HG03196 (cell line): ENCODE data around the gene DDA1.
"Not testable (repeated sequence)": the region's sequence is repeated elsewhere in the genome, so short reads cannot be mapped to it uniquely, and the experiment has no call there.

Source experiments
- ATAC-seq: cut with Tn5 transposase; IDR thresholded peaks from one replicate; pipeline ENCODE4 v1.9.1; 2021; ENCODE audit not compliant: unreplicated experiment

Gene DDA1

DNA sequence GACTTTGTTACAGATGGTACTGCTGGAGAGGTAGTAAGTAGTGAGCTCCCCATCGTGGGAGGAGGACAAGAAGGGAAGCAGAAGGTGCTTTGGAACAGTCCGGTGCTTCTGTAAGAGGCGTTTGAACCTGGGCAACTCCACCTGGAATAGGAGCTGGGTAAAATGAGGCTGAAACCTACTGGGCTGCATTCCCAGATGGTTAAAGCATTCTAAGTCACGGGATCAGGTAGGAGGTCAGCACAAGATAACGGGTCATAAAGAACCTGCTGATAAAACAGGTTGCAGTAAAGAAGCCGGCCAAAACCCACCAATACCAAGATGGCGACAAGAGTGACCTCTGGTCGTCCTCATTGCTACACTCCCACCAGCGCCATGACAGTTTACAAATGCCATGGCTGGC is 22.6 kb upstream of the DDA1 start:
- ATAC-seq = no peak

DNA sequence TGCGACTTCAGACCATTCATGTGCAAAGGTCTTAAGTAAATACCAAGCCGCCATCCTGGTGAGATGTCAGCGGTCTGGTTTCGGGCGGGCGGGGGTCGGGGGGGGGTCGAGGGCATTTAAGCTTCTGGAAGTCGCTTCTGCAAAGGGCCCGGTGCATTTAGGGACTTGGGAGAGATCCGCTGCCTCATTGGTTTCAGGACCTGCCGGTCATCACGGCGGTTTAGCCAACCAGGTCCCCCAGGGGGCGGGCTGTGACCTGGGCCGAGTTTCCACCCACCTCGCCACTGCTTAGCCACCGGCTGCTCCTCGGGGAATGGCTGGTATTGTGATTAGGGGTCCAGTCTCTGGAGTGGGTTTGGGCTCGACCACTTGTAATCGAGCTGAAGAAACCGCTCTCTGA is 19.9 kb upstream of the DDA1 start:
- ATAC-seq = no peak

DNA sequence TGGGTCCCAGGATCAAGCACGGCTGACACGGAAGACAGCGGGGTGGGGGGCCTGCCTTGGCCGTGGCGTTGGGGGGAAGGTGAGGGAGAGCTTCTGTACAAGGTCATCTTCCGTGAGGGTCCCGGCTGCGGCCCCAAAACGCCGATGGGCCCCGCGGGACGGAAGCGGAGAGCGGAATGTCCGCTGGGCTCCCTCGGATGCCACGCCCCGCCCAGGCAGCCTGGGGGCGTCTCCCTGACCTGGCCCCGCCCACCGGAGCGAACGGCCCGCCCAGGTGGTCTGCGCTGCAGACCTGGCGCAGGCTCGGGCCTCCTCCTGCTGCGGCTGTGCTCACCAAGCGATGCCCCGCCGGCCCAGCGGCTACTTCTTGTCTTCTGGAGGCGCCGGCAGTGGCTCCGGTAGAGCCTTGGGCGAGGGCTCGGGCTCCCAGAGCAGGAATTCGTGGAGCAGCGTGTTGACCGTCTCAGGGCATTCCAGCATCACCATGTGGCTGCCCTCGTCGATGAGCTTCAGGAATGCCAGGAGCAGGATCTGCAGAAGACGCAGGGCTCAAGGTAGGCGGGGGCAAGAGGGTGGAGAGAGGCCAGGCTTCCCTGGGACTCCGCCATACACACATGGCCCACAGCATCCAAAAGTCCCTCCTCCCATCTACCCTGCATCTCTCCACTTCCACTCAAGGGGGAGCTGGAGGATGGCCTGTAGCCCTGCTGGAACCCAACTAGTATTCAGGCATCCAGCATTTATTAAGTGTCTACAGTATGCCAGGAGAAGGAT is 16.9 kb upstream of the DDA1 start:
- peak; percentile 76 for ATAC-seq

DNA sequence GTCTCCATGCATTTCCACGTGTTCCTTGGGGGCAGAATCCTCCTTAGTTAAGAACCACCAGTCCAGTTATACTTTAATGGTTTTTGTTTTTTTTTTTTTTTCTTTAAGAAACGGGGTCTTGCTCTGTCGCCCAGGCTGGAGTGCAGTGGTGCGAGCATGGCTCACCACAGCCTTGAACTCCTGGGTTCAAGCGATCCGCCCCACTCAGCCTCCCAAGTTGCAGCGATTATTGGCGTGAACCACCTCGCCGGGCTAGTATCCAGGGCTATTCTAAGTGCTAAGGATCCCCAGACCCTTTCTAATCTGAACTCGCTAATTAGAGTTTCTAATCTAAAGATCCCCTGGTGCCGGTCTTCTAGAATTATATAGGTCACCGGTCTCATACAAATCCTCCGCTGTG is 15.8 kb upstream of the DDA1 start:
- ATAC-seq = no peak

DNA sequence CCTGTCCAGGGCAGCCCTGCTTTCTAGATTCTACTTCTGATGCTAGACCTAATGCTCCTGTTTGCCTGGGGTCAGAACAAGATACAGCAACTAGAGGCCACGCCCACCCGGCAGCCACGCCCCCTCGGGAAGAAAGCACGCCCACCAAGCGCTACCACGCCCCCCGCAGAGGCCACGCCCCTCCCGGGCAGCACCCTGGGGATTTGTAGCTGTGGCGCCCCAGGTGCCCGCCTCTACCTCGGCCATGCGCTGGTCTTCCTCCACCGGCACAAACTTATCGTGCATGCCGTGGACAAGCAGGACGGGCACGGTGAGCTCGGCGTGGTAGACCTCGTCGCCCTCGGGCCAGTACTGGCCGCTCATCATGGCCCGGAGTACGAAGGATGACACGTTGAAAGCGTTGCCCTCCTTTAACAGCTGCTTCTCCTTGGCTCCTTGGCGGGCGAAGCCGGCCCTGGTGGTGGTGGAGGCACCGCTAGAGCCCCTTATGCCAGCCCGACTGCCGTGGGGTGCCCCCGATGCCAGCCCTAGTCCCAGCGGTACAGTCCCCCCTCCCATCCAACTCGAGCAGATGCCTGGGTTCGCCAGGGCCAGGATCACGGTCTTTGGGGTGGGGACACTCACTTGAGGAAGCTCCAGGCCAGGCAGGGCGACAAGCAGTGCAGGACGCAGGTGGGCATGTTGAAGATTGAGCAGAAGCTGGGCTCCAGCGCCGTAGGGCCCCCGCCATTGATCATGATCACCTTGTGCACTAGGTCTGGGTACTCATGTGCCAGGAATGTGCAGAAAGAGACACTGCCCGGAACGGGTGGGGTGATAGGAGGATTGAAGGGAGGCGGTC is 15.1 kb upstream of the DDA1 start:
- no peak for ATAC-seq

DNA sequence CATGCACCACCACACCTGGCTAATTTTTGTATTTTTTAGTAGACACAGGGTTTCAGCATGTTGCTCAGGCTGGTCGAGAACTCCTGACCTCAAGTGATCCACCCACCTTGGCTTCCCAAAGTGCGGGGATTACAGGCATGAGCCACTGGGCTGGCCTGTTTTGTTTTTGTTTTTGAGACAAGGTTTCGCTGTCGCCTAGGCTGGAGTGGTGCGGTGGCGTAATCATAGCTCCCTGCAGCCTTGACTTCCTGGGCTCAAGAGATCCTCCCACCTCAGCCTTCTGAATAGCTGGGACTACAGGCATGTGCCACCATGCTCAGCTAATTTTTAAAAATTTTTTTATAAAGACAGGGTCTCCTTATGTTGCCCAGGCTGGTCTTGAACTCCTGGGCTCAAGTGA is 13.8 kb upstream of the DDA1 start:
- not testable (repeated sequence) for ATAC-seq

DNA sequence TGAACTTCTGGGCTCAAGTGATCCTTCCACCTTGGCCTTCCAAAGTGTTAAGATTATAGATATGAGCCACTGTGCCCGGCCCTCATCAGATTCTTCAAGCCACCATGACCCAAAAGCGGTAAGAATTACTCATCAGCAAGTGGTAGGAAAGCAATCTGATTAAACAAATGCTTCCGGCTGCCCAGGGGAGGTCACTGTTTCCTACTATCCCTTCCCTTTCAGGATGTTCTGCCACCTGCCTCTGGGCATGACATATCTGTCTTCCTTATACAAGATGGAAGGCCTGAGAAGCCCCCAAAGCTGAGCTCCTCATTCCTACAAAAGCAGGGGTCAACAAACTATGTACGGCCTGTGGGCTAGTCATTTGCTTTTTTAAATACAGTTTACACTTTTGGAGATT is 13.1 kb upstream of the DDA1 start:
- no peak for ATAC-seq

DNA sequence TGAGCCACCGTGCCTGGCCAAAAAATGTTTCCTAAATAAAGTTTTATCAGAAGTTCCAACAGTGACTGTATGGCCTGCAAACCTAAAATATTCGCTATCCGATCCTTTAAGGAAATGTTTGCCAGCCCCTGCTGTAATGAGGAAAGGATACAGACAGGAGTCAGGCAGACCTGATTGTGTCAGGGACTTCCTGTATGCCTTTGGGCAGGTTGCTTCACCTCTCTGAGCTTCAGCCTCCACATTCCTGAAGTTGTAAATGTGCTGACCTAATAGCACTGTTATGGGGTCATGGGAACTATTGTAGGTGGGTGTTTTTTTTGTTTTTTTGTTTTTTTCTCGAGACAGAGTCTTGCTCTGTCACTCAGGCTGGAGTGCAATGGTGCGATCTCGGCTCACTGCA is 12.4 kb upstream of the DDA1 start:
- ATAC-seq = no peak

DNA sequence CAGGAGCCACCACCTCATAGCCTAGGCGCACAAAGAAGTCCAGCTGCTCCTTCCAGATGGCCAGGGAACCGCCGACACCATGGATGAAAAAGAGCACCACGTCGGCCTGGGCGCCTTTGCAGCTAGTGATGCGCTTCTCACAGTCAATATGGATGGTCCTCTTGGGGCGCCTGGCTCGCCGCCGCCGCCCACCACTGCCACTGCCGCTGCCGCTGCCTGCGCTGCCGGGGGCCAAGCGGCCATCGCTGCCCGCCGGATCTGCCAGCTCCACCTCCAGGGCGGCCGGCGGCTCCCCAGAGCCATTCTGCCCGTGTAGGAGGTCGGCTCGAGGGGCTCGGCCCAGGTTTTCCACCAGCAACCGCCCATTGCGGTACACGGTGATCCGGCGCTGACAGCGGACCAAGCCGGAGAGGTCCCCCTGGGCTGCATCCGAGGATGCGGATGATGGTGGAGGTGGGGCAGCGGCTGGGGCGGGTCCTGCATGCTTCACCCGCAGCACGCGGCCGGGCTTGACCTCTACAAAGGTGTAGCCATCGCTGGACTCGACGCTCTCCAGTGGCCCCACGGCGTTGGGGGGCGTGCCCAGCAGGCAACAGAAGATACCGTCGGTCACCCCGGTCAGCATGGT is 8.3 kb upstream of the DDA1 start:
- ATAC-seq = no peak

DNA sequence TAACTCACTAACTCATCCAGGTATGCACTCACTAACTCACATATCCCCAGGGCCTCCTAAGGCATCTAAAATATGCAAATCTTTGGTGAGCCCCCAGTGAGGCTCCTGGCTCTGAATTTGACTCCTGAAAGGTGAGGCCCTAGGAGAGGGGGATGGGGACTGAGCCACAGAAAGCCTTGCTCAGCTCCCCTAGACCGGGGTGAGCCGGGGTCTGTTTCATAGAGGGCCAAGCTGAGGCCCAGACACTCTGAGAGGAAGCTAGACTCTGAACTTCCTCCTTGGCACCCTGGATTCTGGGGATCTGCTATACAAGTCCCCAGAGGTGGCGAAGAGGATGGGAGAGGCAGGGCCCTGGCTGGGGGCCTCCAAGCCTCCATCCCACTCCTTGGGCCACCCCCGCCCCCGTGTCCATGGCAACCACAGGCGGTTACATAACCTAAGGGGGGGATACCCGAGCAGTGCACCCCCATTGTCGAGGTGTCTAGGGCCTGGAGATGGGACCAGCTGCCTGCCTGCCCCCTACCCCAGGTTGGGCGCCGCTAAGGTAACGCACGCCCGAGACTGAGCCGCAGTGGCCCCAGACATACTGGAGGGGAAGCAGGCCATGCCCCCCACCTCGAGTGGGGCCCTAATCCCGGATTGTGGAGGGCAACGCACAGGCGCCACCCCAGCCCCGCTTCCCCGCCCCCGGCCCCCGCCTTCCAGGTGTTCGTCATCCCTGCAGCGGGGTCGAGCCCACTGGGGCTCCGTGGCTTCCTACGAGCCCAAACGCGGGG is 6.8 kb upstream of the DDA1 start:
- ATAC-seq = no peak

DNA sequence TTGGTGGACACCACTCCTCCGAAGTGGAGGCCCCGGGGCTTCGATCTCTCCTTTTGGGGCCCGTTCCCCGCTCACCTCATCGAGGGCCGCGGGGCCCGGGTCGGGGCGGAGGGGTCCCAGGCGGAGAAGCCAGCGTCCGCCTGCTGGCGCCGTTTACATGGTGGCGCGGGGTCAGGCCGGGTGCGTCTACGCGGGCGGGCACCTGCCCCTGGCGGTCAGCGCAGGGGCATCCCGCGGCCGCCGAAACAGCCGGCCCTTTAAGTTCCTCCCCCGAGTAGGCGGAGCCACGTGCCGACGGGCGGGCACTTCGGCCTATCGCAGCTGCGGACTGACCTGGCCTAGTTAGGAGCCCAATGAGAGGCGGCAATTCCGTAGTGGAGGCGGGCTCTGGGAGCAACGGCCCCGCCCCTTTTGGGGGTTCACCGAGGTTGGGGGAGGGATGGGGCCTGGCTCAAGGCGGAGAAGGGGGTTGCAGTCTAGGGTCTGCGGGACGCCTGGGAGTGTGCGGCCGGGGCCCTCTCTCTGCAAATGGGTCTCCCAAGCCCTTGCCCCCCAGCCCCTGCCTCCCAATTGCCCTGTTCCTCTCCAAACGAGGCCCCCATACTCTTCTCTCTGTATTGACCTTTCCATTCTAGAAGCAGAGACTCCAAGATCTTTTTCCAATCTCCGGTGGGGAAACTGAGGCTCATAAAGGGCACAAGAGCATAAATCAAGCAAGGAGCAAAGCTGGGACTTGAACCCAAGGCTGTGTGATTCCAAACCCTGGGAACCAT is 6.0 kb upstream of the DDA1 start, which contains the start of gene ABHD8:
Gene ABHD8 (minus strand): TSS at position 259 of the 773 bp plus-strand sequence. CDS start 1,809 bp downstream, outside the sequence.
- ATAC-seq = peak; percentile 44

DNA sequence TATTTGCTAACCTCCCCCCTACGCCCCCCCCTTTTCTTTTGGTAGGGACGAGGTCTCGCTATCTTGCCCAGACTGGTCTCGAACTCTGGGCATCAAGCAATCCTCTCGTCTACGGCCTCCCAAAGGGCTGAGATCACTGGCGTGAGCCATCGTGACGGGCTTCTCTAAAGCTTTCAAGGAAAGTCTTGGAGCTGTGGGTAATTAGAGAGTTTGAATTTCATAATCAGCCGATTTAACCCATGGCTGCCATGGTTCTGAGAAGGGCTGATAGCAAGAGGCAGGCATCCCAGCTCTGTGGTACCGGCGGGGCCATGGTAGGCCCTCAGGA is 5.5 kb upstream of the DDA1 start:
- ATAC-seq = no peak

DNA sequence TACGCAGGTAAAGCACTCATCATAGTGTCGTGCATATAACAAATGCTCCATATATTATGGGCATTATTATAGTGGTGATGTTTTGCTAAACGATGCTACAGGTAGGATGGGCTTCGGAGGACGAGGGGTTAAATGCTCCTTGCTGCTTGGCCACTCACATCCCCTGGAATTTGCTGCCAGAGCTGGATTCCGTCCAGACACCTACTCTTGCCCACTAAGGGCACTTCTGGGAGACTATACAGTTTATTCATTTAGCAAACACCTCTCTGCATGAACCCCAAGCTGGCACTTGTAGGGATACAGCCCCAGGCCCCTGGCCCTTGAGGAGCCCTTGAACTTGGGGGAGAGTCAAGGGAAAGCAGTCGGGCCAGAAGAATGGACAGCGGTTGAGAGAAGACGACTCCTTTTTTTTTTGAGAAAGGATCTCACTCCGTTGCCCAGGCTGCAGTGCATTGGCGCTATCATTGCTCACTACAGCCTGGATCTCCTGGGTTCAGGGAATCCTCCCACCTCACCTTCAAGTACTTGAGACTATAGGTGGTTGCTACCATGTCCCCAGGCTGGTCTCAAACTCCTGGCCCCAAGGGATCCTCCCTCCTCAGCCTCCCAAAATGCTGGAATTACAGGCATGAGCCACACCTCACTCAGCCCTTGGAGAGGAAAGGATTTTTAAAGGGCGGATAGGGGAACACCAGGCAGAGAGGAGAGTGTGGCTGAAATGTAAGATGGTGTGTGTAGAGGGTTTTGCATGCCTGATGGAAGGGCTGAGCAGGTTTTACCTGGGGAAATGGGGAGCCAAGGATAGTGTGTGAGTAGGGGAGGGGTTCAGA is 4.8 kb upstream of the DDA1 start:
- no peak for ATAC-seq

DNA sequence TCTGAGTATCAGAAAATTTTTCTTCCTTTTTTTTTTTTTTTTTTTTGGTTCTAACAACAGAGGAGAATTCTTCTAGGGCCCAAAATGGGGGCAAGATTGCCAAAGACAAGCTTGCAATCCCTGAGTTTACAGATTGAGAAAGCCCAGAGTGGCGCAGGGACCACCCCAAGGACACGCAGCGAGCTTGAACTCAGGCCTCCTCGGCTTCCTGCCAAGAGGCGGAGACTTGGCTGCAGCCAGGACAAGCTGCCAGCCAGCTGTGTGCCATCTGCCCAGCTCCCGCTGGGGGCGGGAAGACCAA is 4.2 kb upstream of the DDA1 start:
- ATAC-seq = no peak

DNA sequence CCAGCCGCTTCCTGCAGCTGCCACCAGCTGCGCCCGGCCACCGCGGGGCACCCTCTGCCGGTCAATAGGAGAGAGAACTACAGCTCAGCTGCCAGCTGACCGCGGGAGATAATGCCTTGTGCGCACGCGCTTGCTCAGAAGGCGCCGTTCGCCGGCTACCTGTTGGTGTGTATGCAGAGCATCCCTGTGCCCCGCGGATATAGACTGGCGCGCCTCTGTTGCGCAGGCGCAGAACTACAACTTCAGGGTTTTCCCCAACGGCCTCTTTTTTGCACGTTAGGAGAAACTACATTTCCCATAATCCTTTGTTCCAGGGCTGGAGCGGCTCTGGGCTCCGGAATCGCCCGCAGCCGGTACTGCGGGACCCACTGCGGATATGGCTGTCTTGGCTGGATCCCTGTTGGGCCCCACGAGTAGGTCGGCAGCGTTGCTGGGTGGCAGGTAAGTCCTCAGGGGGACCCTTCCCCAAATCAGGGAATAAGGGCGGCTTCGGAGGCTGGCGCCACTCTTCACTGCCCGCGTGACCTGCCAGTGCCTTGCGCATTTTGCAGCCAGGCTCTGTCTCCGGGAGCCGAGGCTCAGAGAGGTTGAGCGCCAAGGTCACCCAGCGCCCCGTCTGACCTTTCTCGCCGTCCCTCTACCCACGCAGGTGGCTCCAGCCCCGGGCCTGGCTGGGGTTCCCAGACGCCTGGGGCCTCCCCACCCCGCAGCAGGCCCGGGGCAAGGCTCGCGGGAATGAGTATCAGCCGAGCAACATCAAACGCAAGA is 3.7 kb upstream of the DDA1 start, which contains the start of gene MRPL34:
Gene MRPL34 (plus strand): TSS at position 356 of the 768 bp plus-strand sequence. CDS start 21 bp downstream, at position 377.
- peak; percentile 70 for ATAC-seq

DNA sequence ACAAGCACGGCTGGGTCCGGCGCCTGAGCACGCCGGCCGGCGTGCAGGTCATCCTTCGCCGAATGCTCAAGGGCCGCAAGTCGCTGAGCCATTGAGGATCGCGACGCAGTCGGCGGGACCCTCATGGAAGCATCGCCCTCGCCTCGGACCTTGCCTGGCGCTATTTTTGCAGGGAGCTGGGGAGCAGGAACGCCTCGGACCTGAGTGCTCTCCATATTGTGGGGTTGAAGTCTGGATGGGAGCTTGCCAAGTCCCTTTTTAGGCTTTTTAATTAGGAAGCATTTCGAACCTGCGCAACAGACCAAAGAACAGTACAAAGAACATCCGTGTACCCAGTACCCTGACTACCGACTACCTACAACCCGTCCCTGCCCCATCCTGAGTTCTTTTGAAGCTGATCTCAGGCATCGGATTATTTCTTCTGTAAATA is 3.1 kb upstream of the DDA1 start:
- peak; percentile 3 for ATAC-seq

DNA sequence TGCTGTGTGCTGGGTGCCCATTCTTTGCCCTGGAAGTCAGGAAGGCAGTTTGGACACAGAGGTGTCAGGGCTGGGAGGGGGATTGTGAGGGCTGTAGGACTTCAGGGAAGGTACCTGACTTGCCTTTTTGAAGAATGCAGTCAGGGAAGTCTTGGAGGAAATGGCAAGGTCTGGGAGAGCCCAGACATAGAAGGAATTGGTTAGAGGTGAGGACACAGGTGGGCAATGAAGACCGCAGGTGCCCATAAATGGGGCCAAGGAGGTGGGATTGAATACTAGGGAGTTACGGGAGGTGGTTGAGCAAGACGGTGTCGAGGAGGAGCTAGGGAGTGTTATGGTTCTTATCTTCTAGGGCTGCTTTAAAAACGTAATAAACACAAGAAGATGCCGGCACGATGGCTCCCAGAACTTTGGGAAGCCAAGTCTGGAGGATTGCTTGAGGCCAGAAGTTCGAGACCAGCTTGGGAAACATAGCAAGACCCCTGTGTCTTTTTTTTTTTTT is 1.4 kb upstream of the DDA1 start:
- no peak for ATAC-seq

DNA sequence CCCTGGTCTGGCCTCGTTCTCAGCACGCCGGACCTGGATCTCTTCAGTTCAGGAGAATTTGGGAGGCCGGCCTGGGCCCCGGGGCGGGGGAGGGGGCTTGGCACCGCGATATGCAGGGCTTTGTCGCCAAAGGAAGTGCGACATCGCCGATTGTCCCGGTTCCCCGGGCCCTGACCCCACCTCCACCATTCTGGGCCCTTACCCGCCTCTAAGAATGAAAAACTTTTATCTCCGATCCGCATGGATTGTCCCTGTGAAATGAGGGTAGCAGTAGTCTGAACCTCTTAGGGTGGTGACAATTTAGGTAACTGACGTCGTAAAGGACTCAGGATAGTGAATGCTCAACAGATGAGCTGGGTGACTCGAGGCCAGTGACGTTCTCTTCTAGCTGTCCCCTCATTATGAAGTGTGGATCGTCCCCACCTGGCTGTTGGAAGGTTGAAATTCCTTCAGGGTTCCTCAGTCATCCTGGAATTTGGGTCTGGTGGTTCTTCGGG is 650 bp downstream of the DDA1 start:
- no peak for ATAC-seq
